ENCODE results near the gene CTU2.

Gene CTU2

DNA sequence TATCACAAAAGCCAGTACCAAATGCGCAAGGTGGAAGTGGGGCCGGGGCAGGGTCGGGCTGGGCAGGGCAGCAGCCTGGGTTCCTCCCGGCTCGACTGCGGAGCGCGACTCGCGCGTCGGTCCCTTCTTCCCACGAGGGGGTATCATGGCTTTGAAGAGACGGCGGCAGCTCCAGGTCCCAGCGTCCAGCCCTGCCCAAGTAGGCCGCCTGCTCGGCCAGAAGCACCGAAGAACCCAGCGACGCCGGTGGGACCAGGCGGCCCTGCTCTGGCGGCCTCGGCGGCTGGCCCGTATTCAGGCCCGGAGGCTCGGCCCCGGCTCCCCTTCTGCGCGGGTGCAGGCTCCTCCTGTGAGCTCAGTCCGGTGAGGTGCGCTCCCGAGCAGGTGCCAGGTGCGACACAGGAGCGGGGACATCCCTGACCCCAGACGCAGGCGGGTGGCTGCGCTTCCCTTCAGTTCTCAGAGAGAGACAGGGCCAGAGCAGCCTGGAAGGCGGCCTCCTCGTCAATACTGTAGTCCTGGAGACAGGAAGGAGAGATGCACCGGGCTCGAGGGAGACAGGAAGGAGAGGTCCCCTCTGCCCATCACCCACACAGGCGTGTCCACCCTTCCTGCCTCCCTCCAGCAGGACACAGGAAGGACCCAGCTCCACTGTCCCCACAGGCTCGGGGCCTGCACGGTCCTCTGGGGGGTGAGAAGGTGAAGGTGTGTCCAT is 9.0 kb upstream of the CTU2 start:
- DNase-seq (ENCODE audit: low spot score), result no peak

GRCh38 chr16:88697831-88698615 is 8.3 kb upstream of the CTU2 start:
- peak; percentile 23 for DNase-seq (ENCODE audit: low spot score)

DNA sequence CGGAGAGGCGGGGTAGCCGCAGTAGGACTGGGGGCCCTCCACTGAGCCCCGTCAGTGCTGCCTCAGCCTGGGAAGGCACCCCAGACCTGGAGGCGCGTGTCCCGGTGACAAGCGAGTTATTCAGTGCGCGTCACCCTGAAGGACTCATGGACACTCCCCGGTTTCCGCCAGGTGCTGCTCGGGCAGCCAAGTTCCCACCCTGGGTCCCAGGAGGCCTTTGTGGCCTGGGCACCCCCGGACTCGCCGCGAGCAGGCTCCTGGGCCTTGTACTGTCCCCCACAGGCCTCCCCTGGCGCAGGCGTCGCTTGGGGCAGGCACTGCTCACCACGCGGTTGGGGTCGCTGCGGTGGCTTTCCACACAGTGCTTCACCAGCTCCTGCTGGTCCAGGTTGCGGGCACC is 7.7 kb upstream of the CTU2 start:
- DNase-seq (ENCODE audit: low spot score), result no peak

DNA sequence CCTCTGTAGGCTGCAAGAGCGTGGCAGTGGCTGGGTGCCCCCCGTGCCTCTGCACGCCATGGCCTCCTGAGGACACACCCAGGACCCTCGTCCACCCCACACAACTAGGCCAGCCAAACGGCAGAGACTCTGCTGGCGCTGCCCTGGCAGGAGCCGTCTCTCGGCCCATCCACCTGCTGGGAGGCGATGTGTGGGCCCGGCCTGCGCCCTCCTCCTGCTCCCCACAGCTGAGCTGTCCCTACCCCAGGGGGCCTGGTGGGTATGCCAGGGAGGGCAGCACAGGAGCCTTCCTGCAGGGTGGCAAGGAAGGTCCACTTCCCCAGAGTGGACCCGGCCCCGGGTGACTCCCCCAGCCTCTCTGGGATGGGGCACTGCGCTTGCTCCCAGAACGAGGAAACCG is 7.1 kb upstream of the CTU2 start:
- DNase-seq (ENCODE audit: low spot score), result no peak

GRCh38 chr16:88700322-88700635 is 6.0 kb upstream of the CTU2 start:
- DNase-seq (ENCODE audit: low spot score), result no peak

- DNase-seq (ENCODE audit: low spot score), result peak; percentile 96
Measured at GRCh38 chr16:88700636-88701482, 5.4 kb upstream of the CTU2 start.

- no peak for DNase-seq (ENCODE audit: low spot score)
Measured at GRCh38 chr16:88701581-88702370, 4.5 kb upstream of the CTU2 start.

- no peak for DNase-seq (ENCODE audit: low spot score)
Measured at GRCh38 chr16:88702371-88703210, 3.7 kb upstream of the CTU2 start.

- peak; percentile 82 for DNase-seq (ENCODE audit: low spot score)
Measured at GRCh38 chr16:88703486-88704309, 2.6 kb upstream of the CTU2 start.

DNA sequence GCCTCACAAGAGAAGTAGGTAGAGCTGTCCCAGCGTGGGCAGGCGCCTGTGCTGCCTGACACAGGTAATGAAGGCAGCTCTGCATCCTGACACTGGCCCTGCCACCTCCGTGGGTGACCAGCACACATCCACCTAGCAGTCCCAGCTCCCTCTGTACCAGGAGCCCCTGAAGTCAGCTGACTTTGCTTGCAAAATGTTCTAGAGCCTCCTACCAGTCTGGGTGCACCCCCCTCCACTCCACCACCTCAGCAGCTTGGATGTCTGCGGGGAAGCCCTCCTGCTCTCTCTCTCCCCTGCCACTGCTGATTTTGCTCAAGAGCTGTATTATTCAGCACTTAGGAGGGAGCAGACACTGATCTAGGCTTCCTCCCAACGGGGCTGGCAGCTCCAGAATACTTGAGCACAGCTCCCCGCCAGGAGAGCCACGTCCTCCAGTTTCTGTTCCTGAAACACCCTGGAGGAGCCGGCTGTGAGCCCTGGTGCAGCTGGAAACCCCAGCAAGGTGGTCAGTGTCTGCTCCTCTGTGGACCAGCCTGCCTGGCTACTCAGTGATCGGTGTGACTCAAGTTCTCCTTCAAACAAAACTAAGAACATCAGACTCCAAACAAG is 1.1 kb upstream of the CTU2 start:
- DNase-seq (ENCODE audit: low spot score), result peak; percentile 22

GRCh38 chr16:88705801-88706228 is 488 bp upstream of the CTU2 start:
- no peak for DNase-seq (ENCODE audit: low spot score)

DNA sequence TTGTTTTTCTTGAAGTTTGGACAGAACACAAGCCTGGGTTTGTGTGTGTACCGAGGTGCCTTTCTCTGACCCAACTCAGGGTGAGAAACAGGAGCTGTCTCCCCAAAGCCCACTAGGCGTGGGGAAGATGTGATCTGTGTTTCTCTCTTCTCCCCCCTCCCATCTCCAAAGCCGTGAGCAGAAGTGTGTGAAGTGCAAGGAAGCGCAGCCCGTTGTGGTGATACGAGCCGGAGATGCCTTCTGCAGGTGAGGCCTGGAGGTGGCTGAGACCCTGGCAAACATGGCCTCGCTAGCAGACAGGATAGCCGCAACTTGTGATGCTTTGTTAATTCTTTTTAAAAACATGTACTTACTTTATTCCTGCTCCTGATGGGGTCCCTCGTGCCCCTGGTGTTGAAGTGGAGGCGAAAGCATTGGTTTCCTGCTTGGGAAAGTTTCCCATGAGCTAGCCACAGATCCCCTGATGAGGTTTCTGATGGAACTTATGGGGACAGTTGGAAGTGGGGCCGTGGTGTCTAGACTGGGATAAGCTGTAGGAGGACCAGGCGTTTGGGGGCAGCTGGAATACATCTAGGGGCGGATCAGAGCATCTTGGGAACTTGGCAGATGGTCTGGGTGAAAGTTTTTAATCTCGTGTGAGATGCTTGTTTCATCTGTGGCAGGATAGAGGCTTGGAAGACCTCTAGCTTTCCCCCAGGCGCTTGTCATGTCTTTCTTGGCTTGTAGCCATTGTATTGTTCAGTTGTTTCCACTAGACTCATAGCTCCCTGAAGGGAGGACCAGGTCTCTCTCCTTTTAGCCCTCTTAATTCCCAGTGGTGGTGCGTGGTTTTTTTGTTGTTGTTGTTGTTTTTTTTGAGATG is 893 bp downstream of the CTU2 start:
- DNase-seq (ENCODE audit: low spot score), result no peak

DNA sequence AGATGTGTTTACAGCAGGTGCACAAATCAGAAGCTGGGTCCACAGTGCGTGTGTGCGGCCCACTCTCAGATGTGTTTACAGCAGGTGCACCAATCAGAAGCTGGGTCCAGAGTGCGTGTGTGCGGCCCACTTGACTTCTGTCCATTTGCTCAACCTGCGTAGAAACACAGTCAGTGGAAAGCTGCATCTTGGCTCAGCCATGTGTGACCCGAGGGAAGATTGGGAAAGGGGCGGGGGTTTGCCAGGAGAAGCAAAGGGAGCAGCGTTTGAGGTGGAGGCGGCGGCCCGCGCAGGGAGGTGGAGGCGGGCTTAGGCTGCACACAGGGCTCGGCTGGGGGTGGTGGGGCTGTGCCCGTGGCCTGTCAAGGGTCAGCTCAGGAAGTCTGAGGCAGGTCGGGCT is 4.3 kb downstream of the CTU2 start:
- DNase-seq (ENCODE audit: low spot score), result no peak

DNA sequence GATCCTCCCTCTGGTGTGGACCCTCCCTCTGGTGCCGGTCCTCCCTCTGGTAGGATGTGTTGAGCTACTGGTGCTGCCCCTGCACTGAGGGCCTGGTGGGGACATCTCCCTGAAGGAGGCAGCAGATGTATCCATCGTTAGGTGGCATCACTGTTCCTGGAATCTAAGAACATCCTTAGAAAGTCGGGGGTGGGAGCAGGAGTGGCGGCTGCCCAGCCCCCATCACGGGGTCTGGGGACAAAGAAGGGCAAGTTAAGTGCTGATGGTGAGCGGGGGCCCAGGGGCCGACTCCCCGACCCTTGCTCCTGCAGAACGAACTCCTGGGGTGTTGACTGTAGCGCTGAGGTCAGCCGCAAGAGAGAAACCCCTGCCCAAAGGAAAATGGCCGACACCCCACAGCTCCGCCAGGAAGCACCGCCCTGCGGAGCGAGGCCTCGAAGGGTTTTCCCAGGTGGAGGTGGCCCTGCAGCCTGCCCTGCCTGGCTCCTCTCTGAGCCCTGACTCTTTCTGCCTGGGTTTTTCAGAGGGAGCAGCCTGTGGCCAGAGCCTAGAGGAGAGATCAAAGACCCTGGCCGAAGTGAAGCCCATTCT is 5.5 kb downstream of the CTU2 start:
- no peak for DNase-seq (ENCODE audit: low spot score)

- no peak for DNase-seq (ENCODE audit: low spot score)
Measured at GRCh38 chr16:88712362-88712979, 6.2 kb downstream of the CTU2 start.

GRCh38 chr16:88713054-88713453 is 6.8 kb downstream of the CTU2 start:
- DNase-seq (ENCODE audit: low spot score), result no peak

DNA sequence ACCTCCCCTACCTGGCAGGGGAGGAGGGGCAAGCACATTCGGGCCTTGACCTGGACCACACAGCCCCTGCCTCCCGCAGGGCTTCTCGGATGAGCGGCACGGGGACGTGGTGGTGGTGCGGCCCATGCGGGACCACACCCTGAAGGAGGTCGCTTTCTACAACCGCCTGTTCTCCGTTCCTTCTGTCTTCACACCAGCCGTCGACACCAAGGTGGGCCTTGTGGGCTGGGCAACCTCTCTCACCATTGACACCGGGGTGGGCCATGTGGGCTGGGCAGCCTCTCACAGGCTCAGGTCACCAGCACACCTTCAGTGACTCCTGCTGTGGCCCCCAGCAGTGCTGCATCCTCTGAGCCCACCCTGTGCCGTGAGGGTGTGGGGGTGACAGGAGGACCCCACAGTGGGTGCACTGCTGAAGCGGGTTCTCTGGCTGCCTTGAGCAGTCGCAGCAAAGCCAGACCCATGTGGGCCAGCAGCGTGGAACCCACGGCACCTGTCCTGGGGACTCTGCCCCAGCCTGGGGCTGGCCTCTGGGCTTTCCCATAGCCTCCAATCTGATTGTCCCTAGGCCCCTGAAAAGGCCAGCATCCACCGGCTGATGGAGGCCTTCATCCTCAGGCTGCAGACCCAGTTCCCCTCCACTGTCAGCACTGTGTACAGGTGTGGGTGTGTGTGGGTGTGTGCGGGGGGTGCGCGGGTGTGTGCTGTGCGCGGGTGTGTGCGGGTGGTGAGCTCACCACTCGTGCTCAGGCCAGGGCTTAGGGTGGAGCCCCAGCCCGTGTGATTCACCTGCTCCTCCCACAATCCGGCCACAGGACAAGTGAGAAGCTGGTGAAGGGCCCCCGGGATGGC is 7.5 kb downstream of the CTU2 start:
- no peak for DNase-seq (ENCODE audit: low spot score)
